ENCODE data around the gene SLCO3A1.
"Not testable (repeated sequence)": the region's sequence is repeated elsewhere in the genome, so short reads cannot be mapped to it uniquely, and the experiment has no call there.

SLCO3A1 gene

GRCh38 chr15:92200891-92201290, 347.4 kb downstream of the SLCO3A1 start:
- Histone ChIP-seq H3K27ac (ENCODE audit: low read depth, low read length) (no peak overlapping the region), H3K9me3 (ENCODE audit: low read length) (no peaks in the 10 kb centered on the region), H3K27me3 (ENCODE audit: control insufficient read depth in 1 of 2, insufficient read depth in 2 of 2, low read length in 2 of 2) (no peaks in the 10 kb centered on the region), H3K36me3 (ENCODE audit: insufficient read depth, low read length) (no peaks in the 10 kb centered on the region), H3K4me1 (ENCODE audit: insufficient read depth, low read length) (no peaks in the 10 kb centered on the region), H3K9ac (ENCODE audit: low read length) (no peak overlapping the region), H3K4me3 (ENCODE audit: low read depth in 1 of 2, low read length in 2 of 2) (no peak overlapping the region)

- Histone ChIP-seq H3K36me3 (ENCODE audit: insufficient read depth, low read length) (no peaks in the 10 kb centered on the region), H3K27ac (ENCODE audit: low read depth, low read length) (no peak overlapping the region), H3K9ac (ENCODE audit: low read length) (no peak overlapping the region), H3K27me3 (ENCODE audit: control insufficient read depth in 1 of 2, insufficient read depth in 2 of 2, low read length in 2 of 2) (no peaks in the 10 kb centered on the region), H3K4me3 (ENCODE audit: low read depth in 1 of 2, low read length in 2 of 2) (no peak overlapping the region), H3K4me1 (ENCODE audit: insufficient read depth, low read length) (no peaks in the 10 kb centered on the region), H3K9me3 (ENCODE audit: low read length) (no peaks in the 10 kb centered on the region)
Measured at GRCh38 chr15:92205255-92205739, 351.8 kb downstream of the SLCO3A1 start.

- H3K9ac ChIP-seq (ENCODE audit: low read length); H3K4me1 ChIP-seq (ENCODE audit: insufficient read depth, low read length); H3K27ac ChIP-seq (ENCODE audit: low read depth, low read length); H3K4me3 ChIP-seq (ENCODE audit: low read depth in 1 of 2, low read length in 2 of 2); H3K27me3 ChIP-seq (ENCODE audit: control insufficient read depth in 1 of 2, insufficient read depth in 2 of 2, low read length in 2 of 2); H3K36me3 ChIP-seq (ENCODE audit: insufficient read depth, low read length); H3K9me3 ChIP-seq (ENCODE audit: low read length): not testable (repeated sequence)
Measured at GRCh38 chr15:92207601-92208000, 354.1 kb downstream of the SLCO3A1 start.
